MM.1S (cell line): ENCODE results near the gene RPS6KC1.

Source experiments
- CTCF ChIP-seq: fragments of 300-600 bp; sonication (generic); IDR thresholded peaks from 2 replicates; pipeline ENCODE4 v1.5.1; 2016; ENCODE audit warnings: antibody characterized with exemption, low read length, mixed read lengths
- EZH2 ChIP-seq: fragments of 300-600 bp; sonication (generic); optimal IDR thresholded peaks from 2 replicates; pipeline ENCODE3; 2017; ENCODE audit warnings: low read depth, mild to moderate bottlenecking, antibody characterized with exemption, low read length, mixed read lengths

- TF ChIP-seq CTCF = no peak
- TF ChIP-seq EZH2 = no peak
These were observed 31.0 kb upstream of the RPS6KC1 start for GRCh38 chr1:213020016-213020415.
